K562 (cell line): ENCODE results near the gene NCOA6.

Source experiments
- CHCHD3 ChIP-seq: fragments of 250-450 bp; sonication (Bioruptor Pico); IDR thresholded peaks from 2 replicates; pipeline ENCODE4 v2.1.2; 2022; ENCODE audit warnings: mild to moderate bottlenecking
- CREM ChIP-seq: IDR thresholded peaks from 2 replicates; pipeline ENCODE4 v1.6.1; 2014; ENCODE audit warnings: antibody characterized with exemption, low read depth
- EP300 ChIP-seq: IDR thresholded peaks from 2 replicates; pipeline ENCODE4 v1.6.1; 2012; ENCODE audit warnings: low read length, improper control_type of control experiment
- MYNN ChIP-seq, 2 experiments: sonication (generic); formaldehyde crosslinking in 1 of 2; IDR thresholded peaks; 2 replicates each; pipeline versions ENCODE4 v1.5.0 to v1.6.1; 2016 to 2020; ENCODE audit warnings: antibody characterized with exemption in 1 of 2, missing genetic modification reagents in 1 of 2
- POLR2AphosphoS5 ChIP-seq: IDR thresholded peaks from 2 replicates; pipeline ENCODE4 v1.6.1; 2011; ENCODE audit warnings: mild to moderate bottlenecking, low read depth, low read length, moderate library complexity; ENCODE audit not compliant: control insufficient read depth, insufficient read depth
- ZZZ3 ChIP-seq: fragments of 450-650 bp; IDR thresholded peaks from 2 replicates; pipeline ENCODE4 v1.6.1; 2016; ENCODE audit warnings: antibody characterized with exemption, mild to moderate bottlenecking, moderate library complexity
- TF ChIP-seq, protein P1 (sequence below): sonication (generic); formaldehyde crosslinking; IDR thresholded peaks from 2 replicates; pipeline ENCODE4 v1.9.0; 2022; ENCODE audit warnings: mild to moderate bottlenecking, missing genetic modification reagents
- TF ChIP-seq, protein P2 (sequence below): fragments of 450-650 bp; formaldehyde crosslinking; IDR thresholded peaks from 2 replicates; pipeline ENCODE4 v1.4.0; 2020; ENCODE audit warnings: mild to moderate bottlenecking, moderate library complexity
- TF ChIP-seq, protein P3 (sequence below), 2 experiments: fragments of 200-800 bp in 1 of 2; sonication (Bioruptor generic) in 1 of 2; sonication (generic) in 1 of 2; formaldehyde crosslinking in 1 of 2; IDR thresholded peaks in 1 of 2; conservative IDR thresholded peaks in 1 of 2; 2 replicates each; pipeline versions ENCODE4 v1.5.0 to v1.6.1; 2016 to 2020; ENCODE audit warnings: missing compliant biosample characterization in 1 of 2, missing genetic modification characterization in 1 of 2, missing genetic modification reagents in 1 of 2

DNA sequence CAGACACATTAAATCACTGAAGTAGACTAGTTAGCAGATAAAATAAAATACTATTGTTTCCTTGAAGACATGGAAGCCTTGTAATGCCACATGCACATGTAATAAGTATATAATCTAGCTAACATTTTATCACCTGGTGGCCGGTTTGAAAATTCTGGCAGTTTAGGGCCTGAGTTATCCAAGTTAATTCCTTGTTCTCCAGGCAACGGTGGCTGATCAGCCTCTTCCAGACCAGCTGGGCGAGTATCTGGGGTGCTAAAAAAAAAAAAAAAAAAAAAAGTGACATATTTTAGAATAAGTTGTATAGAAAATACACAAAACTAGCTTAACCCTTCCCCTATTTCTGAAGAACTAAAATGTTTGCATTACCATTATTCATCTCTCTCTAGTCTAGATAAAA, 78.8 kb downstream of the NCOA6 start:
- TF ChIP-seq, protein P1, sequence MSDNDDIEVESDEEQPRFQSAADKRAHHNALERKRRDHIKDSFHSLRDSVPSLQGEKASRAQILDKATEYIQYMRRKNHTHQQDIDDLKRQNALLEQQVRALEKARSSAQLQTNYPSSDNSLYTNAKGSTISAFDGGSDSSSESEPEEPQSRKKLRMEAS (CRISPR knock-in tag), result no peak
- no peak for TF ChIP-seq CREM
- no peak for TF ChIP-seq CHCHD3 (CRISPR knock-in tag)
- no peak for TF ChIP-seq ZZZ3
- no peak for TF ChIP-seq POLR2AphosphoS5
- no peak for TF ChIP-seq MYNN (IDR thresholded peaks at IDR 0.05)
- no peak for TF ChIP-seq MYNN (CRISPR knock-in tag; IDR thresholded peaks at IDR 0.05)
- TF ChIP-seq, protein P2, sequence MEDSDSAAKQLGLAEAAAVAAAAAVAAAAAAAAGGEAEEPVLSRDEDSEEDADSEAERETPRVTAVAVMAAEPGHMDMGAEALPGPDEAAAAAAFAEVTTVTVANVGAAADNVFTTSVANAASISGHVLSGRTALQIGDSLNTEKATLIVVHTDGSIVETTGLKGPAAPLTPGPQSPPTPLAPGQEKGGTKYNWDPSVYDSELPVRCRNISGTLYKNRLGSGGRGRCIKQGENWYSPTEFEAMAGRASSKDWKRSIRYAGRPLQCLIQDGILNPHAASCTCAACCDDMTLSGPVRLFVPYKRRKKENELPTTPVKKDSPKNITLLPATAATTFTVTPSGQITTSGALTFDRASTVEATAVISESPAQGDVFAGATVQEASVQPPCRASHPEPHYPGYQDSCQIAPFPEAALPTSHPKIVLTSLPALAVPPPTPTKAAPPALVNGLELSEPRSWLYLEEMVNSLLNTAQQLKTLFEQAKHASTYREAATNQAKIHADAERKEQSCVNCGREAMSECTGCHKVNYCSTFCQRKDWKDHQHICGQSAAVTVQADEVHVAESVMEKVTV (CRISPR knock-in tag), result no peak
- TF ChIP-seq EP300, result no peak
- TF ChIP-seq, protein P3, sequence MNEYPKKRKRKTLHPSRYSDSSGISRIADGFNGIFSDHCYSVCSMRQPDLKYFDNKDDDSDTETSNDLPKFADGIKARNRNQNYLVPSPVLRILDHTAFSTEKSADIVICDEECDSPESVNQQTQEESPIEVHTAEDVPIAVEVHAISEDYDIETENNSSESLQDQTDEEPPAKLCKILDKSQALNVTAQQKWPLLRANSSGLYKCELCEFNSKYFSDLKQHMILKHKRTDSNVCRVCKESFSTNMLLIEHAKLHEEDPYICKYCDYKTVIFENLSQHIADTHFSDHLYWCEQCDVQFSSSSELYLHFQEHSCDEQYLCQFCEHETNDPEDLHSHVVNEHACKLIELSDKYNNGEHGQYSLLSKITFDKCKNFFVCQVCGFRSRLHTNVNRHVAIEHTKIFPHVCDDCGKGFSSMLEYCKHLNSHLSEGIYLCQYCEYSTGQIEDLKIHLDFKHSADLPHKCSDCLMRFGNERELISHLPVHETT (CRISPR knock-in tag; conservative IDR thresholded peaks at IDR 0.05 in 1 of 2, IDR thresholded peaks at IDR 0.05 in 1 of 2), result no peak
